Stomach smooth muscle (tissue), 2 donors: ENCODE results near the gene ENAM.

Experiments
- H3K27ac ChIP-seq: one replicate; pipeline ENCODE4 v1.7.0; 2013; ENCODE audit warnings: mild to moderate bottlenecking, low read length, inconsistent platforms
- H3K27me3 ChIP-seq, 2 donors: one replicate each; pipeline ENCODE4 v1.7.0; 2013; ENCODE audit warnings: low read length in 2 of 2; ENCODE audit not compliant: insufficient read depth in 2 of 2, control insufficient read depth in 1 of 2
- H3K36me3 ChIP-seq, 2 donors: one replicate each; pipeline ENCODE4 v1.7.0; 2013; ENCODE audit warnings: low read length in 2 of 2; ENCODE audit not compliant: control insufficient read depth in 2 of 2, insufficient read depth in 2 of 2
- H3K4me1 ChIP-seq: one replicate; pipeline ENCODE4 v1.7.0; 2013; ENCODE audit warnings: low read length; ENCODE audit not compliant: control insufficient read depth, insufficient read depth
- H3K4me3 ChIP-seq, 2 donors: one replicate each; pipeline ENCODE4 v1.7.0; 2013; ENCODE audit warnings: low read length in 2 of 2
- H3K9ac ChIP-seq, 2 donors: one replicate each; pipeline ENCODE4 v1.7.0; 2013; ENCODE audit warnings: low read length in 2 of 2, mild to moderate bottlenecking in 1 of 2
- H3K9me3 ChIP-seq, 2 donors: one replicate each; pipeline ENCODE4 v1.7.0; 2013; ENCODE audit warnings: low read length in 2 of 2; ENCODE audit not compliant: control insufficient read depth in 2 of 2
- donor health status: healthy.
- donor health status: Pancreatic carcinoma.

Gene ENAM

DNA sequence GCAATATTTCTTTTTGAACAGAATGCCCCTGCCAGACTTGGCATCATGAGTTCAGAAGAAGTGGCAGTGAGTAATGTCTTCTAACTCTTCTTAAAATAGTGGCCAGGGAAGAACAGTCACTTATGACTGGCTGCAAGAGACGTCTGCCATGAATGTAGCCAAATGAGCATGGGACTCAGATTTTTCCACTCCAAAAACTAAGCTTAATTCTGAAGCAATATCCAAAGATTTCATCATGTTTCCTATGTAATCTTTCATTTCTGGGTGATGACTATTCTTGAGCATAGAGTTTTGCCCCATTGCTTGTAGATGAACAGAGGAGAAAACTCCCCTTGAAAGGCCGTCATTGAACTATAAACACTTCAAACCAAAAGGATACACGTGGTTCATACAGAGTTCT lies 24.7 kb upstream of the ENAM start:
- Histone ChIP-seq H3K27me3 (no peaks in the 10 kb centered on the region), H3K27ac (no peak overlapping the region), H3K4me3 (no peak overlapping the region), H3K36me3 (no peaks in the 10 kb centered on the region), H3K9ac (no peak overlapping the region), H3K9me3 (no peaks in the 10 kb centered on the region), H3K4me1 (no peaks in the 10 kb centered on the region)

DNA sequence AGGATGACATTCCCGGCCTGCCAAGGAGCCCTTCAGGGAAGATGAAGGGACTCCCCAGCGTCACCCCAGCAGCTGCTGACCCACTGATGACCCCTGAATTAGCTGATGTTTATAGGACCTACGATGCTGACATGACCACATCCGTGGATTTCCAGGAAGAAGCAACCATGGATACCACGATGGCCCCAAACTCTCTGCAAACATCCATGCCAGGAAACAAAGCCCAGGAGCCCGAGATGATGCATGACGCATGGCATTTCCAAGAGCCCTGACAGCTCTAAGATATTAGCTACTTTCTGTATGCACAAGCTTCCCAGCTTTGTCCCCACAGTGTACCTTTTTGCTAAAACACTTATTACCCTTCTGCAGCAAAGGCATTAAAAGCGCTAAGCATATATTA lies 22.1 kb upstream of the ENAM start:
- no peak overlapping the region for H3K4me3 ChIP-seq
- H3K27me3 ChIP-seq = peaks cover 0 to 2% of the 10 kb centered on the region in 2 donors
- no peaks in the 10 kb centered on the region for H3K4me1 ChIP-seq
- H3K36me3 ChIP-seq = no peaks in the 10 kb centered on the region
- H3K27ac ChIP-seq = no peak overlapping the region
- no peaks in the 10 kb centered on the region for H3K9me3 ChIP-seq
- no peak overlapping the region for H3K9ac ChIP-seq

DNA sequence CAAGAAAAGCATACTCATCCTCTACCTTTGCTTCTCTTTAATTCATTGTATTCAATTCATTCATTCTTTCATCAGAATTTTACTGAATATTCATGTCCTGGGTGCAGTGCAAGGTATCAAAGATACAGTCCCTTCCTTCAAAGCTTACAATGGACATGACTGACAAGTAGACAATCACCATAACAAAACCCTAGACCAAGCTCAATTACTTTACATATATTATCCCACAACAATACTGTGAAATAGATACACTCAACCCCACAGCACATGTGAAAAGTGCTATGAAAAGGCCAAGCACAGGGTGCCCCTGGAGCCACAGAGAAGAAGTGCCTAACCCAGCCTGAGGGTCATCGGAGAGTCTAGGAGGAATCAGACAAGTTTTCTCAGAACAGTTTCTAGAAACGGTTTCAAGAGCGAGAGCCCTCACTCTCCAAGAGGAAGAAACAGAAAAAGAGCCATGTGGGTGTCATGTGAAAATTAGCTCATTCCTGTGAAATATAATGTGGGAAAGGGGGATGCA lies 21.1 kb upstream of the ENAM start:
- Histone ChIP-seq H3K4me1 (no peaks in the 10 kb centered on the region), H3K27me3 (peaks cover 0 to 6% of the 10 kb centered on the region in 2 donors), H3K9ac (no peak overlapping the region), H3K27ac (no peak overlapping the region), H3K36me3 (no peaks in the 10 kb centered on the region), H3K9me3 (no peaks in the 10 kb centered on the region), H3K4me3 (no peak overlapping the region)

DNA sequence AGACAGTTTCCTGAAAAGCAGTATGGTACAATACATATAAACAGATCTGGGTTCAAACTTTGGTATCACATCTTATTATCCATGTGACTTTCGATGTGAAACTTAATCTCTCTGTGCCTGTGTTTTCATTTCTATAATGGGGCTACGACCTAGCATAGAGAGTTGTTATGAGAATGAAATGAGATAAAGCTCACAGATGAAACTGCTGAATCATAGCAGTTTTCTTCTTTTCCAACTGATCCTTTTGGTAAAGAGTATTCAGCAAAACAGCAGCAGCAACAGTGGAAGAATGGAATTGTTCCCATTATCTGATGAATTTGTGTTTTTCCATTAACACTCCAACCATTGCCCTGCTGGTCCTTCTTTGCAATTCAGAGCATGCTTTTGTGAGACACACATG lies 20.2 kb upstream of the ENAM start:
- H3K9me3 ChIP-seq = no peaks in the 10 kb centered on the region
- no peak overlapping the region for H3K4me3 ChIP-seq
- no peaks in the 10 kb centered on the region for H3K4me1 ChIP-seq
- H3K9ac ChIP-seq = no peak overlapping the region
- H3K36me3 ChIP-seq = no peaks in the 10 kb centered on the region
- no peak overlapping the region for H3K27ac ChIP-seq
- H3K27me3 ChIP-seq = peaks cover 0 to 6% of the 10 kb centered on the region in 2 donors

DNA sequence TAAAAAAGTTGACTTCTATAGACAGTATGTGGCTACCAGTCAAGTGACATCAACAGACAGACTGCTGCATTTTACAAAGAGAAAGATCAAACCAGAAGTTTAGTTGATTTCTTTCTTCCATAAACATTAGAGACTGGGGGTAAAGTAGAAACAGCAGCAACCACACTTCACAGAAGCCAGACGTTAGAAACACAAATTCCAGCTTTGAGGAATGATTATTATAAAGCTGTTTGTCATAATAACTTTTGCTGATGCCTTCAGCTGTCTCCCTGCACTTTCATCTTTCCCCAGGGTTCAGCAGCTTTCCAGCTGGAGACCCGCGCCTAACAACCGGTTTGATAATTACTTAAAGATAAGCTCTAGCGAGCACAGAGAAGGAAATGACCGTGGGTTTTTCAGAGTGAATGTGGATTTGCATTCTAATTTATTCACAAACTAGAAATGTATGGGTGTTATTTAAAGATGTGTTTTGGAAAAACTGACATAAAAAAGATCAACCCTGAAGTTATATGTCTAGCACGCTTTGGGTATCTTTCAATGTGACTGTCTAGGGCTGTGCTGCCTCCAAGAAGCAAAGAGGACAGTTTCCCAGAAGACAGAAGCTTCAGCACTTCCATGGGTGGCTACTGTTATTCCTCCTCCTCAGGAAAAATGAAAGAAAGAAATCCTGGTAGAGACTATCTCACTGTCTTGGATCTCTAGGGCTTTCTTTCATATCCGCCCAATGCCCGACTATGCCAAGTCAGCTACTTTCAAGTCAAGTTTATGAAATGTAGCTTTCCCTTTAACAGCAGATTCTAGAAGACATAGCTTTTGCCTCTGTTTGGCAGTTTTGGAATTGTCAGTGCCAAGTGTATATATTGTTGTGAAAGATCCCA lies 15.0 kb upstream of the ENAM start:
- no peaks in the 10 kb centered on the region for H3K9me3 ChIP-seq
- H3K27ac ChIP-seq = no peak overlapping the region
- H3K9ac ChIP-seq = no peak overlapping the region
- no peaks in the 10 kb centered on the region for H3K36me3 ChIP-seq
- H3K4me1 ChIP-seq = no peaks in the 10 kb centered on the region
- peaks cover 0 to 6% of the 10 kb centered on the region in 2 donors for H3K27me3 ChIP-seq
- peak overlapping the region in 1 of 2 donors; percentile 17 for H3K4me3 ChIP-seq

DNA sequence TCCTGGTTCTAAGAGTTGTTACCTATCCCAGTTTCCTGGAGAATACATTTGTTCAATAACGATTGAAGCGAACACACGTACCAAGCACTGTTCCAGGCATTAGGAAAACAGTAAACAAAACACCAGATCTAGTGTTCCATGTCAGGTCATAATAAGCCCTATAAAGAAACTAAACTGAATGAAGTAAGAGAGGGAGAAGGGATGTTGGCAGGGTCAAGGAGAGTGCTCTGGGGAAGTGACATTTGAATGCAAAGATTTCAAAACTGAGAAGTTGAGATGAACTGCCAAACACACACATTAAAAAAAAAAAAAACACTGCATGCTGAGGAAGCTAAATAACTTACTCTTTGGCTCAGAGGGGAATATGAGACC lies 14.4 kb upstream of the ENAM start:
- no peak overlapping the region for H3K4me3 ChIP-seq
- H3K4me1 ChIP-seq = no peaks in the 10 kb centered on the region
- H3K9me3 ChIP-seq = no peaks in the 10 kb centered on the region
- no peak overlapping the region for H3K9ac ChIP-seq
- H3K27ac ChIP-seq = no peak overlapping the region
- H3K27me3 ChIP-seq = peaks cover 0 to 6% of the 10 kb centered on the region in 2 donors
- no peaks in the 10 kb centered on the region for H3K36me3 ChIP-seq

DNA sequence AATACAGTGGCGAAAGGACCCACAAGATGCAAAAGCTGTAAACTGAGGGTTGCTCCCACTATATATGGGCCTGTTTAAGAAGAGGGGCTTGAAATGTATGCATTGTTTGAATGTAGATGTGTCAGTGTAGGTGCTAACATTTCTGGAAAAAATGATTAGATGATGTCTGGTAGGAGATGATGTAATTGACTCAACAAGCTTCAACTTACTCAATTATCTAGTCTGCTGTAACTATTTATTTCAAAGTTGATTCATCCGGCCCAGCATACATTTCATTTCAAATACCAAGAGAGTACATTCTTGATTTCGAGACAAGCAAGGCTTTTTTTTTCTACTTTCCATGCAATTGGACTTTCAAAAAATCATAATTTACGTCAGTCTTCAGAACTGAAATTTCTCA lies 9.3 kb upstream of the ENAM start:
- Histone ChIP-seq H3K9ac (no peak overlapping the region), H3K9me3 (no peaks in the 10 kb centered on the region), H3K36me3 (no peaks in the 10 kb centered on the region), H3K4me1 (no peaks in the 10 kb centered on the region), H3K27ac (no peak overlapping the region), H3K4me3 (no peak overlapping the region), H3K27me3 (no peaks in the 10 kb centered on the region)

DNA sequence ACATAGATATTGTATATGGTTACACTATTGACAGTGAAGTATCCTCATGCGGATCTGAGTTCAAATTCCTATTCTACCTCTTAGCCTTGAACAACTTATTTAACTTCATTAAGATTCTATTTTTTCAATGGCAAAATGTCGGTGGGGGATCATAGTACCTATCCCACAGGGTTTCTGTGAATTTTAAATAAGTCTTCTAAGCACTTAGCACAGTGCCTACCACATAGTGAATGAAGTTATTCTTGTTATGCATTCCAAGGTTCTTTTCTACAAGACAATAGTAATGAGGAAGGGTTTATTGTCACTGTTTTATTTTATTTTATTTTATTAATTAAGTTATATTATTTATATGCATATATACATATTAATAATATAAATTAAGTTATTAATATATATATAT lies 8.8 kb upstream of the ENAM start:
- Histone ChIP-seq H3K4me3 (no peak overlapping the region), H3K9me3 (no peaks in the 10 kb centered on the region), H3K27ac (no peak overlapping the region), H3K27me3 (no peaks in the 10 kb centered on the region), H3K36me3 (no peaks in the 10 kb centered on the region), H3K9ac (no peak overlapping the region), H3K4me1 (no peaks in the 10 kb centered on the region)

DNA sequence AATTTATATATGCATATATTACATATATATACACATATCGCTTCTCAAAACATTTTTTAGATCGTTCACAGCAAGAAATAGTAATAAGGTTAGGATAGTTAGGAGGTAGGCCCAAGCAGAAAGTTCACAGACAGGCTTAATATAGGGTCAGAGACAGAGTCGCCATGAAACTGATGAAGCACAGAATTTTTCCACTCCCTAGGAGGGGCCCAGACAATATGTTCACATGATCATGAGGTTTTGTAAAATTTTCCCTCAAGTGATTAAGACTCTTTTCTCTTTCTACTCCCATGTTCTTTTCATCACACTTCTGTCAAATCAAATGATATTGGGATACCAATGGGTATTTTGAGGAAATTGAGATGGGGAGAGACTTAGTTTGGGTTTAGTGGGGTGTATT lies 5.2 kb upstream of the ENAM start:
- Histone ChIP-seq H3K9ac (no peak overlapping the region), H3K4me1 (no peaks in the 10 kb centered on the region)

DNA sequence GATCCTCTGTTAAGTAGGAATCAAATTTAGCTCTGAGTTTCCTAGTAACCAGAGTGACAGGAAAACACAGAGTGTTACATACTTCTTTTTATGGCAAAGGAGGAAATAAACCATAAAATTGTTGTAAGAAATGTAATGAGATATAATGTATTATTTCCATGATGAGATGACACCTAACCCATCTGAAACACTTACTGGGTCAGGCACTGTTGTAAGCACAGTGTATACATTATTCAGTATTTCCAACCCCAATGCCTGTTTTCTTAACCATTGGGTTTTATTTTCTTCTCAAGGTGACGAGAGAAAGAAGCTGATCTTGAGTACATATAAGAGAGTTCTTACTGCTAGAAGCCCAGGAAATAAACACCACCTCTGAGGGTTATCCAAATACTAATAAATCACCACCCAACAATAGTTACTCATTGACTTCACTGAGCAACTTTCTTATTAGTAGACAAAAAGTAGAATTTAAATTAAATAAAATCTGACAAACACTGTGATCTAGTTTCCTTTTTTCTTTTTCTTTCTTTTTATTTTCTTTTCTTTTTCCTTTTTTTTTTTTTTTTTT lies 4.2 kb upstream of the ENAM start:
- Histone ChIP-seq H3K36me3 (no peaks in the 10 kb centered on the region), H3K27ac (no peak overlapping the region), H3K27me3 (no peaks in the 10 kb centered on the region), H3K9me3 (no peaks in the 10 kb centered on the region), H3K4me1 (no peaks in the 10 kb centered on the region), H3K4me3 (no peak overlapping the region), H3K9ac (no peak overlapping the region)

More for the DNA sequence above, 5.2 kb upstream of the ENAM start:
- no peaks in the 10 kb centered on the region for H3K9me3 ChIP-seq
- H3K27me3 ChIP-seq = no peaks in the 10 kb centered on the region
- no peak overlapping the region for H3K27ac ChIP-seq
- no peaks in the 10 kb centered on the region for H3K36me3 ChIP-seq
- no peak overlapping the region for H3K4me3 ChIP-seq

DNA sequence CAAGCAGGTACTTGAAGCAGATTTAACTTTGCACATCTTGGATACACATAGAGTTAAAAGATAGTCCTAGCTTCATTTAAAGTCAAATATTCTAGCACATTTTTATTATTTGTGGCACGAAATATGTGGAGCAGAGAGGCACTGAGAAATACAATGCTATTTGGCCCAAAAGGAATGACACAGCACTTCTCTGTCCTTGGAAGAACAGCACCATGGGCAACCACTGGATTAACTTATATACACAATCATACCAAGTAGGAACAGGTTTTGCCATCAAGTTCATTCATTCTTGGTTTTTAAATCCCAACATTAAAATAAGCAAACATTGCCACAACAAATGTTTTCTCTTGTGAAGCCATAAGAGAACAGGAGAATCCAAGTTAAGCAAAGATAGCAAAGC lies 924 bp upstream of the ENAM start:
- Histone ChIP-seq H3K4me3 (no peak overlapping the region), H3K36me3 (no peaks in the 10 kb centered on the region), H3K27me3 (no peaks in the 10 kb centered on the region), H3K4me1 (no peaks in the 10 kb centered on the region), H3K27ac (no peak overlapping the region), H3K9me3 (no peaks in the 10 kb centered on the region), H3K9ac (no peak overlapping the region)
